ENCODE data around the gene EFNA1.

The EFNA1 gene, protein sequence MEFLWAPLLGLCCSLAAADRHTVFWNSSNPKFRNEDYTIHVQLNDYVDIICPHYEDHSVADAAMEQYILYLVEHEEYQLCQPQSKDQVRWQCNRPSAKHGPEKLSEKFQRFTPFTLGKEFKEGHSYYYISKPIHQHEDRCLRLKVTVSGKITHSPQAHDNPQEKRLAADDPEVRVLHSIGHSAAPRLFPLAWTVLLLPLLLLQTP

DNA sequence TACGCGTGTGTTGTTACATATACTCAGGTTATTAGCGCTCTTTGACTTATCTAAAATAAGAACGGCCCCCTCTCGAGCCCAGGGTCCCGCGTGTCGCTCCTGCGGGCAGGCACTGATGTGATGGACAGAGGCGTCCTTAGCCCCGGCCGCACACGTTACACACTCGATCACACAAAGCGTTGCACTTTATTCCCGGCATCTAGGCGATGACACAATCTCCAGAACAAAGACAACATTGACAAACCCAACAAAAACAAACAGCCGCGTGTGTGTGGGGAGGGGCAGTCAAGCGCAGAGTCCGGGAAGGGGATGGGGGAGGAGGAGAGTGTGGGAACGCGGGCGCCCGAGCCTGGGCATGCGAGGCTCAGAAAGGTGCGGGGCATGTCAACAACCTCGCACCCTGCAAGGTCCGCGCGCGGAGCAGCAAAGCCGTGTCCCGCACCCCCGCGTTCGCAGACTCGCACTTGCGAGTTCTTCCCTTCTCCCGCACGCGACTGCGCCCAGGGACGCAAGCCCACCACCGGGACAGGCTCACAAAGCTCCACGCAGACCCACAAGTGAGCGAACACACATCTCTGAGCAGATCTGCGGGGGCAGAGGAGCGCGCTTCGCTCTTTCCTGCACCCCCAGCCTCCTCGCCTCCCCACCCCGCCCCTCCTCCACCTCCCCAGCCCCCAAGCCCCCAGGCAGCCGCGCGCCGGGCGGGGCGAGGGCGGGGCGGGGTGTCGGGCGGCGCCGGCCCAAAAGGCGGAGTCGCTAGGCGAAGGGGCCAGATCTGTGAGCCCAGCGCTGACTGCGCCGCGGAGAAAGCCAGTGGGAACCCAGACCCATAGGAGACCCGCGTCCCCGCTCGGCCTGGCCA is at the start of gene EFNA1:
Gene EFNA1, plus strand, starts transcription at position 772 of the 862 bp plus-strand sequence. CDS start 102 bp downstream, outside the sequence.
- no peaks in the 10 kb centered on the region for H3K9me2 ChIP-seq (replicated peaks; ENCODE audit: insufficient read depth, low read length)
- peaks cover 90% of the 10 kb centered on the region for H3K27me3 ChIP-seq (replicated peaks; ENCODE audit: insufficient read depth, low read length)
- no peak within 1 kb of the TSS for H3K9ac ChIP-seq (ENCODE audit: low read length)
- peak; percentile 41 for DNase-seq
- H3K4me2 ChIP-seq (ENCODE audit: low read depth, low read length) = peak within 1 kb of the TSS; percentile 92
- peak within 1 kb of the TSS; percentile 52 for H2AFZ ChIP-seq (ENCODE audit: low read length)
- no peaks in the 10 kb centered on the region for H3F3A ChIP-seq (ENCODE audit: insufficient read depth, low read length)
- H3K9me3 ChIP-seq (replicated peaks; ENCODE audit: insufficient read depth, low read length) = no peaks in the 10 kb centered on the region
- no peaks in the 10 kb centered on the region for H4K20me1 ChIP-seq (ENCODE audit: insufficient read depth, low read length)
- H3K79me2 ChIP-seq (ENCODE audit: low read length) = no peaks in the 10 kb centered on the region
- TF ChIP-seq, protein P1, sequence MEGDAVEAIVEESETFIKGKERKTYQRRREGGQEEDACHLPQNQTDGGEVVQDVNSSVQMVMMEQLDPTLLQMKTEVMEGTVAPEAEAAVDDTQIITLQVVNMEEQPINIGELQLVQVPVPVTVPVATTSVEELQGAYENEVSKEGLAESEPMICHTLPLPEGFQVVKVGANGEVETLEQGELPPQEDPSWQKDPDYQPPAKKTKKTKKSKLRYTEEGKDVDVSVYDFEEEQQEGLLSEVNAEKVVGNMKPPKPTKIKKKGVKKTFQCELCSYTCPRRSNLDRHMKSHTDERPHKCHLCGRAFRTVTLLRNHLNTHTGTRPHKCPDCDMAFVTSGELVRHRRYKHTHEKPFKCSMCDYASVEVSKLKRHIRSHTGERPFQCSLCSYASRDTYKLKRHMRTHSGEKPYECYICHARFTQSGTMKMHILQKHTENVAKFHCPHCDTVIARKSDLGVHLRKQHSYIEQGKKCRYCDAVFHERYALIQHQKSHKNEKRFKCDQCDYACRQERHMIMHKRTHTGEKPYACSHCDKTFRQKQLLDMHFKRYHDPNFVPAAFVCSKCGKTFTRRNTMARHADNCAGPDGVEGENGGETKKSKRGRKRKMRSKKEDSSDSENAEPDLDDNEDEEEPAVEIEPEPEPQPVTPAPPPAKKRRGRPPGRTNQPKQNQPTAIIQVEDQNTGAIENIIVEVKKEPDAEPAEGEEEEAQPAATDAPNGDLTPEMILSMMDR (IDR thresholded peaks at IDR 0.05; ENCODE audit: low read length) = no peak
- TF ChIP-seq EZH2phosphoT487 (IDR thresholded peaks at IDR 0.05; ENCODE audit: low read length) (peak; percentile 96), EZH2 (optimal IDR thresholded peaks at IDR 0.05; ENCODE audit: low read depth, low read length) (peak; percentile 99)
- no peaks in the 10 kb centered on the region for H3K36me3 ChIP-seq (replicated peaks; ENCODE audit: insufficient read depth, low read length)
- H3K4me1 ChIP-seq (ENCODE audit: low read length) = peaks cover 5% of the 10 kb centered on the region; the same call in 1 of the 2 replicates
- H3K27ac ChIP-seq (ENCODE audit: low read length) = no peak within 1 kb of the TSS
- H3K4me3 ChIP-seq (ENCODE audit: low read length) = peak within 1 kb of the TSS; percentile 47

DNA sequence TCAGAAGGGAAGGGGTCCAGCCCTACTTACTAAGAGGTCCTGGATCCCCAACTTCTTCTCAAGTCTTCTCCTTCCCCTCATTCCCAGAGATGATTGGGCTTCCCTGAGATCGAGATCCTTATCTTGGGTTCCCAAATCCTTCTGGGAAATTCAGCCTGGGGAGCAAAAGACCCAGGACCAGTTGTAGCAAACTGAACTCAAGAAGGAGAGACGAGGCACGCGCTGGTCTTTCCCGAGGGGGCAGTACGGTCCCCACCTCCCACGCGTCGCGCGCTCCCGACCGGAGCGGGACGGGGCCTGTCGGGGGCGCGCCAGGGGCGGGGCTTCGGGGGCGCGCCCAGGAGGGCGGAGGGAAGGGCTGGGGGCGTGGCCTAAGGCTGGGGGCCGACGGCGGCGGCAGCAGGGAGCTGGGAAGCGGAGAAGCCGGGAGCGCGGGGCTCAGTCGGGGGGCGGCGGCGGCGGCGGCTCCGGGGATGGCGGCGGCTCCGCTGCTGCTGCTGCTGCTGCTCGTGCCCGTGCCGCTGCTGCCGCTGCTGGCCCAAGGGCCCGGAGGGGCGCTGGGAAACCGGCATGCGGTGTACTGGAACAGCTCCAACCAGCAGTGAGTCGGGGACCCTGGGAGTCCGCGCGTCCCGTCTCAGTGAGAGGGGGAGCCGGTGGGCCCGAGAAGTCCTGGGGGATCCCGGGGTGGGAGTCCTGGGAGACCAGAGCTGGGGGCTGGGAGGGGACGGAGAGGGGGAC is 49.0 kb upstream of the EFNA1 start, which contains the start of gene EFNA3:
Gene EFNA3, plus strand, starts transcription at position 369 of the 741 bp plus-strand sequence. Its CDS starts 105 bp downstream, at position 474.
- Histone ChIP-seq H3K9me2 (replicated peaks; ENCODE audit: insufficient read depth, low read length) (no peaks in the 10 kb centered on the region), H3K36me3 (replicated peaks; ENCODE audit: insufficient read depth, low read length) (no peaks in the 10 kb centered on the region), H3K79me2 (ENCODE audit: low read length) (no peaks in the 10 kb centered on the region), H4K20me1 (ENCODE audit: insufficient read depth, low read length) (no peaks in the 10 kb centered on the region), H3K9ac (ENCODE audit: low read length) (no peak within 1 kb of the TSS), H3K9me3 (replicated peaks; ENCODE audit: insufficient read depth, low read length) (no peaks in the 10 kb centered on the region), H3K4me2 (ENCODE audit: low read depth, low read length) (peak within 1 kb of the TSS; percentile 89), H3F3A (ENCODE audit: insufficient read depth, low read length) (peaks cover 21% of the 10 kb centered on the region), H3K27me3 (replicated peaks; ENCODE audit: insufficient read depth, low read length) (peaks cover 48% of the 10 kb centered on the region), H3K4me3 (ENCODE audit: low read length) (peak within 1 kb of the TSS; percentile 46), H2AFZ (ENCODE audit: low read length) (no peak within 1 kb of the TSS), H3K27ac (ENCODE audit: low read length) (no peak within 1 kb of the TSS), H3K4me1 (ENCODE audit: low read length) (peaks cover 54% of the 10 kb centered on the region)
- peak; percentile 55 for DNase-seq
- TF ChIP-seq EZH2phosphoT487 (IDR thresholded peaks at IDR 0.05; ENCODE audit: low read length) (no peak), EZH2 (optimal IDR thresholded peaks at IDR 0.05; ENCODE audit: low read depth, low read length) (no peak)
- TF ChIP-seq, protein P1 (IDR thresholded peaks at IDR 0.05; ENCODE audit: low read length) = no peak

DNA sequence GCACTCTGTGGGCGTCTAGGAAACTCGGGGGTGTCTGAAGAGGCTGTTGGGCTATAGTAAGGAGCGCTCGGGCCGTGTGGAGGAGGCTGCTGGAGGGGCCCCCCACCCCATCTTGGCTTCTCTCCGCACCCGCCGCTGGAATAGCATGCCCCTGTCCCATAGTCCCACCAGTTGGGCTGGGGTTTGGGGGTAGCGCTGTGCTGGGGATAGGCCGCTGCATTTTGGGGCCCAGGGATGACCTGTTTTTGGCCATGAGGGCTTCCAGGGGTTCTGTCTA is 48.5 kb upstream of the EFNA1 start:
- H3K27me3 ChIP-seq (replicated peaks; ENCODE audit: insufficient read depth, low read length) = peaks cover 52% of the 10 kb centered on the region
- no peaks in the 10 kb centered on the region for H4K20me1 ChIP-seq (ENCODE audit: insufficient read depth, low read length)
- no peak for DNase-seq
- H3K9me3 ChIP-seq (replicated peaks; ENCODE audit: insufficient read depth, low read length) = no peaks in the 10 kb centered on the region
- no peaks in the 10 kb centered on the region for H3K9me2 ChIP-seq (replicated peaks; ENCODE audit: insufficient read depth, low read length)
- peaks cover 54% of the 10 kb centered on the region for H3K4me1 ChIP-seq (ENCODE audit: low read length)
- peak overlapping the region; percentile 46 for H3K4me3 ChIP-seq (ENCODE audit: low read length)
- peak overlapping the region; percentile 89 for H3K4me2 ChIP-seq (ENCODE audit: low read depth, low read length)
- H2AFZ ChIP-seq (ENCODE audit: low read length) = no peak overlapping the region
- peaks cover 21% of the 10 kb centered on the region for H3F3A ChIP-seq (ENCODE audit: insufficient read depth, low read length)
- H3K27ac ChIP-seq (ENCODE audit: low read length) = no peak overlapping the region
- no peaks in the 10 kb centered on the region for H3K79me2 ChIP-seq (ENCODE audit: low read length)
- no peaks in the 10 kb centered on the region for H3K36me3 ChIP-seq (replicated peaks; ENCODE audit: insufficient read depth, low read length)
- no peak overlapping the region for H3K9ac ChIP-seq (ENCODE audit: low read length)
- no peak; the same call in 1 of the 2 replicates for TF ChIP-seq EZH2phosphoT487 (IDR thresholded peaks at IDR 0.05; ENCODE audit: low read length)
- TF ChIP-seq EZH2 (optimal IDR thresholded peaks at IDR 0.05; ENCODE audit: low read depth, low read length) = peak; percentile 98
